Activated CD4-positive, alpha-beta T cell treated with anti-CD3 and anti-CD28 coated beads, Interleukin-2, amount 10 ng/mL, durations not matched to agents 24 days and 14 days (primary cell): ENCODE measurements around the gene PHLDB3. TPM values are rescaled to one million over a fixed set of nuclear protein-coding genes. Genes with fewer than 3 reads are reported as not detected.

Experiments
- DNase-seq: peaks from one replicate; pipeline ENCODE4 v3.0.0; 2022
- H3K27ac Mint-ChIP-seq: one replicate; pipeline ENCODE4 v1.8.0; 2022; ENCODE audit warnings: mild to moderate bottlenecking, mixed read lengths
- H3K27me3 Mint-ChIP-seq: one replicate; pipeline ENCODE4 v1.8.0; 2022; ENCODE audit warnings: mixed read lengths
- H3K36me3 Mint-ChIP-seq: one replicate; pipeline ENCODE4 v1.8.0; 2022; ENCODE audit warnings: low read depth, mild to moderate bottlenecking, mixed read lengths
- H3K4me1 Mint-ChIP-seq: one replicate; pipeline ENCODE4 v1.8.0; 2021; ENCODE audit warnings: mixed read lengths
- H3K4me3 Mint-ChIP-seq: one replicate; pipeline ENCODE4 v1.8.0; 2022; ENCODE audit warnings: mild to moderate bottlenecking, moderate library complexity, mixed read lengths
- H3K9me3 Mint-ChIP-seq: one replicate; pipeline ENCODE4 v1.8.0; 2021; ENCODE audit warnings: mixed read lengths
- intact Hi-C: fragments of 100-400 bp; cut with micrococcal nuclease; formaldehyde crosslinking; loops from one replicate; pipeline ENCODE4 v1.15.1; 2023
- total RNA-seq: library from RNA; stranded (reverse); gene quantifications from 2 replicates; pipeline ENCODE4 v1.2.3, GENCODE V29; 2022

PHLDB3 gene
- total RNA-seq, 1 donor from 2014 or later = 26.7 TPM

DNA sequence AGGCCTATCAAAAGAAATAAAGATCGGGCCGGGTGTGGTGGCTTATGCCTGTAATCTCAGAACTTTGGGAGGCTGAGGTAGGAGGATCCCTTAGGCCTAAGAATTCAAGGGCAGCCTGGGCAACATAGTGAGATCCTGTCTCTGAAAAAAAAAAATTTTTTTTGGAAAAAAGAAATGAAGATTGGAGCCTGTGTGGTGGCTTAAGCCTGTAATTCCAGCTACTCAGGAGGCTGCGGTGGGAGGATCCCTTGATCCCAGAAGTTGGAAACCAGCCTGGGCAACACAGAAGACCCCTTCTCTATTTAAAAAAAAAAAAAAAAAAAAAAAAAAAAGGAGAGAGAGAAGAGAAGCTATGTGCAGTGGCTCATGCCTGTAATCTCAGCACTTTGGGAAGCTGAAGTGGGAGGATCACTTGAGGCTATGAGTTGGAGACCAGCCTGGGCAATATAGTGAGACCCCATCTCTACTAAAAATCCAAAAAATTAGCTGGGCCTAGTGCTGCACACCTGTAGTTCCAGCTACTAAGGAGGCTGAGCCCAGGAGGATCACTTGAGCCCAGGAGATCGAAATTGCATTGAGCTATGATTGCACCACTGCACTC, 24.5 kb downstream of the PHLDB3 start:
- intact Hi-C loops = no loop called here
- Mint-ChIP-seq H3K4me3 (no peak overlapping the region), H3K9me3 (no peaks in the 10 kb centered on the region), H3K4me1 (peaks cover 6% of the 10 kb centered on the region), H3K27me3 (no peaks in the 10 kb centered on the region), H3K36me3 (peaks cover 12% of the 10 kb centered on the region), H3K27ac (no peak overlapping the region)
- no peak for DNase-seq

DNA sequence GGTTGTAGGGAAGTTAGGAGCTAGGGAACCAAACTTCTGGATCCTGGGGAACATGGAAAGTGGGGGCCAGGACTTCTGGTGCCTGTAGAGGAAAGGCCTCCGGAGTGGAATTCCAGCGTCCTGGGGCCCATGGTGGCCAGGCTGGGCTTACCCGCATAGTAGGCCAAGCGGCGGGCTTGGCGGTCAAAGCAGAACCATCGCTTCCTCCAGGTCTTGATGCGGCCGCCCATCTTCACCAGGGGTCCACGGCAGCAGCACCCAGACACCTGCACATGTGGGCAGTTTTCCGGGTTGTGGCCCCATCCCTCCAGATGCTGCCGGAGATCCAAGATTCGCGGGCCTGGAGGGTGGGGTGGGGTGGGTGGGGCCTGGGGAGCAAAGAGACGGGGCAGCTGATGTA, 25.3 kb downstream of the PHLDB3 start:
- Mint-ChIP-seq H3K27ac (no peak overlapping the region), H3K27me3 (no peaks in the 10 kb centered on the region), H3K4me1 (peaks cover 7% of the 10 kb centered on the region), H3K9me3 (no peaks in the 10 kb centered on the region), H3K36me3 (peaks cover 12% of the 10 kb centered on the region), H3K4me3 (no peak overlapping the region)
- no peak for DNase-seq
- intact Hi-C loops = no loop called here

DNA sequence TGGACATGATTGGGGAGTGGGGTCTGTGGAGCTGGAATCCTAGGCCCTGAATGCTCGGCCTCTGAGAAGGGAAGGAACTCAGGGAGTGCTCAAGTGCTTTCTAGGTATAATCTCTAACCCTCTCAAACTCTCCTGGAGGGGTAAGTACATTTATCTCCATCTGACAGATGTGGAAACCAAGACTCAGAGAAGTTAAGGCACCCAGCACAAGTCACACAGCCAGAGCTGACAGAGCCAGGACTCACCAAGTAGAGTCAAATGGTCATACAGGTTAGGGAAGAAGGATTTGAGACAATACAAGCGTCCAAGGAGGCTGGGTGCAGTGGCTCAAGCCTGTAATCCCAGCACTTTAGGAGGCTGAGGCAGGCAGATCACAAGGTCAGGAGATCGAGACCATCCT, 26.2 kb downstream of the PHLDB3 start:
- Mint-ChIP-seq H3K4me3 (no peak overlapping the region), H3K27me3 (no peaks in the 10 kb centered on the region), H3K4me1 (peaks cover 8% of the 10 kb centered on the region), H3K9me3 (no peaks in the 10 kb centered on the region), H3K27ac (no peak overlapping the region), H3K36me3 (peaks cover 15% of the 10 kb centered on the region)
- intact Hi-C loops = no loop called here
- DNase-seq = no peak

DNA sequence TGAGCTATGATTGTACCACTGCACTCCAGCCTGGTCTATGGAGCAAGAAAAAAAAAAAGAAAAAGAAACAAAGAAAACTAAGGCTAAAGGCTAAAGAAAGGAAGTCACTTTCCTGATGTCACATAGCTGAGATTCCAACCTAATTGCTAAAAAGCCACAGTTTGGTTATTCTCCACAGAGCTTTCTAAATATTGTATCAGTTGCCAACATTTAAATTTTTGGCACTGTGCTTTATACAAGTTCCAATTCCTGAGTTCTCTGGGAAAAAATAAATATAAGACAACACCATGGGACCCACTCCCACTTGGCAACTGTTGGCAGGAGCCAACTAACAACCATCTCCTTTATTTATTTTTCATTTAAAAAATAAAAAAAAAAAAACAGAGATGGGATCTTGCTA, 27.9 kb downstream of the PHLDB3 start:
- H3K4me3 Mint-ChIP-seq = no peak overlapping the region
- H3K27ac Mint-ChIP-seq = no peak overlapping the region
- no peak for DNase-seq
- intact Hi-C loops = no loop called here
- H3K36me3 Mint-ChIP-seq = peaks cover 15% of the 10 kb centered on the region
- H3K27me3 Mint-ChIP-seq = no peaks in the 10 kb centered on the region
- H3K9me3 Mint-ChIP-seq = no peaks in the 10 kb centered on the region
- H3K4me1 Mint-ChIP-seq = peaks cover 8% of the 10 kb centered on the region

DNA sequence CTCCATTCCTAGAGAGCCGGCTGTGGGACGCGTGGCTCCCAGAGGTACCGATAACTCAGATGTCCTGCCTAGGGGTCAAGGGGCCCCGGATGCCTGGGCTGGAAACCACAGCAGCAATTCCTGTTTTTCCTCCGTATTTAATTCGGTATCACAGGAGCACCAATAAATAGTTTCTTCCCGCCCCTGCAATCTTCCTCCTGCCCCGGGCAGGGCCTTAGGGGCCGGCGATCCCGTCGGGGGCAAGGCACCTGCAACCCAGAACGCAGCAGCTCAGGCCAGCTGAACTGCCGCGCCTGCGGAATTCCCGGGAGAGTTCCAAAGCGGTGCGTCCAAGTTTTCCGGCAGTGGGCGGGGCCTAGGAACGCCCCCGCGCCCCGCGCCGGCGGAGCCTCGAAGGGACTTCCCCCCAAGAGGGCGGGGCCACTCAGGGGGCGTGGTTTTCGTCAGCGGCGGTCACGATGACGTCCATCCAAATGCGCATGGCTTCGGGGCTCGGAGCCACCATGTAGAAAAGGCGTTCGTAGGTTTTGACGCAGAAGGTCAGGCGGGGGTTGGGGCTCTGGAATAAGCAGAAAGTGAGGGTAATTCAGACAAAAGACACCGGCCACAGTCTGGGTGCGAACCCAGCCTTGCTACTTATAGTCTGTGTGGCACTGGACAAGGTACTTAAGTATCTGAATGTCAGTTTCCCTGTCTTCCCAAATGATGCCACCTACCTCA, 29.4 kb downstream of the PHLDB3 start:
- H3K4me3 Mint-ChIP-seq = peak overlapping the region; percentile 71
- intact Hi-C loops = loop anchor here (1.0 to 2.0 kb wide), 2 partner anchors 11 to 28 kb away; no protein-coding TSS in a partner anchor

DNA sequence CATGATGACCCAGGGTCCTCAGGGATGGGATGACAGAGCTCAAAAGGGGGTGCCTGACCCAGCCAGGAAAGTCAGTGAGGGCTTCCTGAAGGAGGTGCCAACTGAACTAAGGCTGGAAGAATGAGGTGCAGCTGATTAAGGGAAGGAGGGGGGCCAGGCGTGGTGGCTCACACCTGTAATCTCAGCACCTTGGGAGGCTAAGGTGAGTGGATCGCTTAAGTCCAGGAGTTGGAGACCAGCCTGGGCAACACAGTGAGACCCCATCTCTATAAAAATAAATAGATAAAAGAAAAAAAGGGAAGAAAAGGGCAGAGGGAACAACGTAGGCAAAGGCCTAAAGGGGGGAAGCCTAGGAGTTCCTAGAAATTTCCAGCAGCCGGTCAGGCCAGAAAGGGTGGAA, 30.1 kb downstream of the PHLDB3 start:
- Mint-ChIP-seq H3K4me3 (peak overlapping the region; percentile 11), H3K27ac (no peak overlapping the region), H3K36me3 (peaks cover 15% of the 10 kb centered on the region), H3K4me1 (peaks cover 16% of the 10 kb centered on the region), H3K27me3 (no peaks in the 10 kb centered on the region), H3K9me3 (no peaks in the 10 kb centered on the region)
- DNase-seq = no peak
- intact Hi-C loops = loop anchor here (2.0 kb wide), 1 partner anchor 28 kb away; no protein-coding TSS in a partner anchor

More for the DNA sequence above, 29.4 kb downstream of the PHLDB3 start:
- Mint-ChIP-seq H3K4me1 (peaks cover 13% of the 10 kb centered on the region), H3K27ac (peak overlapping the region; percentile 73), H3K36me3 (peaks cover 15% of the 10 kb centered on the region), H3K27me3 (no peaks in the 10 kb centered on the region), H3K9me3 (no peaks in the 10 kb centered on the region)
- DNase-seq = peak; percentile 99

DNA sequence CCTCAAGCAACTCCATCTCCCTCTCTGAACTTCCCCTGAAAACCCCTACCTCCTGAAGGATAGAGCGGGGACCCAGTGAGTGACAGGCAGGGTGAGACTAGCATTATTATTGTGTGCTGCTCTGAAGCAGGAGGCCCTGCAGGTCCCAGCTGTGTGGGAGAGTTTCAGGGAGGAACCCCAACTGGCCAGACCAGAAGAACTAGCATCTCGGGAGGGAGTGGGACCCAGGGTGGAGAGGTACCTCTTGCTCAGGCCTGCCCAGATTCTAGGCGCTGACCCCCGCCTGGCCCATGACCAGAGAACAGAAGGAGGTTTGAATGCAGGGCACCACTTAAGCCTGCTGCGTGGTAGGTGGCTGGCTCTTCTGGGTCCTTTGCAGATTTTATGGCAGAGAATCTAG, 33.5 kb downstream of the PHLDB3 start:
- no peaks in the 10 kb centered on the region for H3K27me3 Mint-ChIP-seq
- H3K9me3 Mint-ChIP-seq = no peaks in the 10 kb centered on the region
- H3K27ac Mint-ChIP-seq = no peak overlapping the region
- intact Hi-C loops = no loop called here
- DNase-seq = no peak
- peaks cover 6% of the 10 kb centered on the region for H3K36me3 Mint-ChIP-seq
- H3K4me1 Mint-ChIP-seq = peaks cover 38% of the 10 kb centered on the region
- no peak overlapping the region for H3K4me3 Mint-ChIP-seq

DNA sequence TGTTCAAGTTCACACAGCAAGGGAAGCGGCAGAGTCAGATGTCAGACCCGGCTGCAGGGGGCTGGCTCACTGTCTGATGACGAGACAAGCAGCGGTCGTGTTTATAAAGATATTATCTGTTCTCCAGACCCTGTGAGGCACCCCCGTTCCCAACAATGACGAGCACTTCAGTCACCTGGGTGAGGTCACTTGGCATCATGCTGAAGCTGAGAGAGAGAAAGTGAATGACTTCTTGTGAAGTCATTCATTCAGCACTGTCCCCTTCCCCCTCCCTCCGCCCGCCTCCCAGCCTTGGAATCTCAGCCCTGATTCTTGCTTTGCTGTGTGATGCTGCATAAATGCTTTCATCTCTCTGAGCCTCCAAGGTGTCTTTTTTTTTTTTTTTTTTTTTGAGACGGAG, 34.3 kb downstream of the PHLDB3 start:
- Mint-ChIP-seq H3K9me3 (no peaks in the 10 kb centered on the region), H3K27ac (no peak overlapping the region), H3K36me3 (peaks cover 3% of the 10 kb centered on the region), H3K27me3 (no peaks in the 10 kb centered on the region), H3K4me3 (no peak overlapping the region), H3K4me1 (peaks cover 38% of the 10 kb centered on the region)
- intact Hi-C loops = no loop called here
- DNase-seq = peak; percentile 70

DNA sequence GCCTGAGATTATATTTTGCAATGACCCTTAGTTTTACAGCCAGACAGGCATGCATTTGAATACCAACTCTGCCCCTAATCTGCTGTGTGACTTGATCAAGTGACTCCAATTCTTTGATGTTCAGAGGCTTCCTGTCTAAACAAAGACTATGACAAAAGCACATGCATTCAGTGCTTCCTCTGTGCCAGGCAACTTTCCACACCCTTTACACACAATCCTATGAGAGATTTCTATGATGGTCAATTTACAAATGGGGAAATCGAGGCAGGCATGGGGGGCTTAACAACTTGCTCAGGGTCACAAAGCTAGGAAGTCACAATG, 35.4 kb downstream of the PHLDB3 start:
- peak; percentile 74 for DNase-seq
- Mint-ChIP-seq H3K27me3 (no peaks in the 10 kb centered on the region), H3K27ac (peak overlapping the region; percentile 13), H3K4me3 (no peak overlapping the region), H3K36me3 (peaks cover 3% of the 10 kb centered on the region), H3K4me1 (peaks cover 40% of the 10 kb centered on the region), H3K9me3 (no peaks in the 10 kb centered on the region)
- intact Hi-C loops = loop anchor here (10.0 kb wide), 1 partner anchor 286 kb away; the partner anchor contains the start of gene SMG9

DNA sequence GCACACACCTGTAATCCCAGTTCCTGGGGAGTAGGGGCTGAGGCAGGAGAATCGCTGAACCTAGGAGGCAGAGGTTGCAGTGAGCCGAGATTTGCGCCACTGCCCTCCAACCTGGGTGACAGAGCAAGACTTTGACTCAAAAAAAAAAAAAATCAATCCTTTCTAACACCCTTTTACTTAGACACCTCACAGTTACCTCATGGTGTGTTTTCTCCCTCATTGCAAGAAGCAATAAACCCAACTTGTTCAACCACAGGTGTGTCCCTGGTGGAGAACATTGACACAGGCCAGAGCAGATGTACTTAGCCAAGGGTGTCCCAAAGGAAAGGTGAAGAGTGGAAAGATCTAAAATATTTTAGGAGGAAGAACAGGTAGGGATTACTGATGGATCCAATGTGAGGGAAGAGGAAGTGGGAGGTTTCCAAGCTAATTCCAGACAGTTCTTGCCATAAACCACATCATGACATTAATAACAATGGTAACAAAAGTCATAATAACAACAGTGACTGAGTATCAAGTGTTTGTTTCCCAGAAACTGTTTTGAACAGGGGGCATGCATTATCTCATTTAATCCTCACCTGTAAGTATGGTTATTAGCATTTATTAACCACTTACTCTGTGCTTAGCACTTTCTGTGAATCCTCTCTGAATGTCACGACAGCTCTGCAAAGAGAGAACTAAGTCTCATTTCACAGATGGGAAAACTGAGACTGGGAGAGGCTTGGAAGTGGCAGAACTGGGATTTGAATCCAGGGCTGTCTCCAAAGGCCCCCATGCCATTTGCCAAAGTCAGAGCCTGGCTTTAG, 36.0 kb downstream of the PHLDB3 start:
- Mint-ChIP-seq H3K27me3 (no peaks in the 10 kb centered on the region), H3K4me3 (no peak overlapping the region), H3K4me1 (peaks cover 41% of the 10 kb centered on the region), H3K36me3 (peaks cover 2% of the 10 kb centered on the region), H3K9me3 (no peaks in the 10 kb centered on the region), H3K27ac (peak overlapping the region; percentile 48)
- intact Hi-C loops = loop anchor here (10.0 kb wide), 1 partner anchor 286 kb away; the partner anchor contains the start of gene SMG9
- DNase-seq = no peak

DNA sequence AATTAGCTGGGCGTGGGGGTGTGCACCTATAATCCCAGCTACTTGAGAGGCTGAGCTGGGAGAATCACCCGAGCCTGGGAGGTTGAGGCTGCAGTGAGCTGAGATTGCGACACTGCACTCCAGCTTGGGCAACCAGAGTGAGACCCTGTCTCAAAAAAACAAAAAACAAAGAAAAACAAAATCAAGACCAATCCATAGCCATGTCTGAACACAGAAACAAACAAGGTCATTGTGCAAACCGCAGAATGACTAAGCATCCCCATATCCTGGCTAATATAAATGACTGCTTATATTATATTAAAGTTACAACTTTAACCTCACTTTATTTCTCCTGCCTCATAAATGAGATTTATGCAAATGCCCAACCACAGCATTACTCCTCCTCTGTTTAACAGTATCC, 36.8 kb downstream of the PHLDB3 start:
- no peaks in the 10 kb centered on the region for H3K27me3 Mint-ChIP-seq
- peaks cover 42% of the 10 kb centered on the region for H3K4me1 Mint-ChIP-seq
- peak overlapping the region; percentile 1 for H3K27ac Mint-ChIP-seq
- no peaks in the 10 kb centered on the region for H3K9me3 Mint-ChIP-seq
- no peaks in the 10 kb centered on the region for H3K36me3 Mint-ChIP-seq
- DNase-seq = no peak
- no peak overlapping the region for H3K4me3 Mint-ChIP-seq
- intact Hi-C loops = loop anchor here (10.0 kb wide), 1 partner anchor 287 kb away; the partner anchor contains the start of gene SMG9

DNA sequence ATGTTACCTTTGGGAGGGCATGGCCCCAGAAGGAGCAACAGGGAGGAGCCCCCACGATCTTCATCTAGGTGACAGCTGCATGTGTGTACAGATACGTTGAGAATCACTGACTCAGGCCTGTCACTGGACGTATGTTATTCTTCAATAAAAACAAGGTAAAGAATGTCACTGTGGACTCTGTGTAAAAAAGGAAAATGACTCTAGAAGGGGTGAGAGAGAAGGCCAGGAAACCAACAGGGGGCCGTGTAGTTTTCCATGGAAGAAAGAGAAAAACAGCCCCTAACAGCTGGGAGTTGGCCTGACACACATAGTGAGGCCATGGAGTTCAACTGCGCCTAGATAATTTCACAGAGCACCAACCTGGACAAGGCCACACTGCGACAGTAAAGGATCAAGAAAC, 37.3 kb downstream of the PHLDB3 start:
- no peak for DNase-seq
- no peak overlapping the region for H3K4me3 Mint-ChIP-seq
- no peaks in the 10 kb centered on the region for H3K27me3 Mint-ChIP-seq
- no peaks in the 10 kb centered on the region for H3K36me3 Mint-ChIP-seq
- no peaks in the 10 kb centered on the region for H3K9me3 Mint-ChIP-seq
- no peak overlapping the region for H3K27ac Mint-ChIP-seq
- H3K4me1 Mint-ChIP-seq = peaks cover 43% of the 10 kb centered on the region
- intact Hi-C loops = loop anchor here (10.0 kb wide), 1 partner anchor 288 kb away; the partner anchor contains the start of gene SMG9

DNA sequence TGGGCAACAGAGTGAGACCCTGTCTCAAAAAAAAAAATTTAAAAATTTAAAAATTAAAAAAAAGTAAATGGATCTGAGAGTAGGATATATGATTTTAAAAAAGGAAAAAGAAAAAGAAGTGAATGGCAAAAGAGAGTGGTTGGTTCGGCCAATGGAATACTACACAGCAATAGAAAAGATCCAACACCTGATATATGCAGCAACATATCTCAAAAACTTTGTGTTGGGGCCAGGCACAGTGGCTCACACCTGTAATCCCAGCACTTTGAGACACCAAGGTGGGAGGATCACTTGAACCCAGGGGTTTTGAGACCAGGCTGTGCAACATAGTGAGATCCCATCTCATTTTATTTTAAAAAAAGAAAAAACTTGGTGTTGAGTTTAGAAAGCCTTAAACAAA, 37.8 kb downstream of the PHLDB3 start:
- Mint-ChIP-seq H3K27me3 (no peaks in the 10 kb centered on the region), H3K27ac (no peak overlapping the region), H3K4me1 (peaks cover 48% of the 10 kb centered on the region), H3K36me3 (no peaks in the 10 kb centered on the region), H3K4me3 (no peak overlapping the region), H3K9me3 (no peaks in the 10 kb centered on the region)
- no peak for DNase-seq
- intact Hi-C loops = loop anchor here (10.0 kb wide), 1 partner anchor 288 kb away; the partner anchor contains the start of gene SMG9
